GM23338 (cell line): ENCODE results near the gene HLA-DPA1. TPM values are rescaled to one million over a fixed set of nuclear protein-coding genes. Genes with fewer than 3 reads are reported as not detected.

ENCODE experiments used
- ATAC-seq: fragments of 200-7000 bp; cut with Tn5 transposase; 3 replicates; pipeline ENCODE4 v1.9.1; 2020
- DNase-seq: peaks from one replicate; pipeline ENCODE4 v3.0.0-alpha.2; 2015; ENCODE audit warnings: low spot score
- H2AFZ ChIP-seq: fragments of 200-600 bp; sonication (generic); 2 replicates; pipeline ENCODE4 v1.8.0; 2016; ENCODE audit warnings: antibody characterized with exemption, mild to moderate bottlenecking, moderate library complexity
- H3F3A ChIP-seq: fragments of 200-600 bp; sonication (generic); replicated peaks from 2 replicates; pipeline ENCODE4 v1.8.0; 2017; ENCODE audit warnings: antibody characterized with exemption, mixed run types, low read depth
- H3K27ac ChIP-seq: fragments of 200-600 bp; sonication (generic); 2 replicates; pipeline ENCODE4 v1.6.1; 2016; ENCODE audit warnings: low read depth
- H3K27me3 ChIP-seq: fragments of 200-600 bp; sonication (generic); 2 replicates; pipeline ENCODE4 v1.8.0; 2016; ENCODE audit warnings: mild to moderate bottlenecking, mixed run types, moderate library complexity; ENCODE audit not compliant: insufficient read depth
- H3K36me3 ChIP-seq: fragments of 200-600 bp; sonication (generic); 2 replicates; pipeline ENCODE4 v1.8.0; 2016; ENCODE audit warnings: mild to moderate bottlenecking; ENCODE audit not compliant: insufficient read depth
- H3K4me1 ChIP-seq: fragments of 200-600 bp; sonication (generic); 2 replicates; pipeline ENCODE4 v1.8.0; 2016; ENCODE audit warnings: mild to moderate bottlenecking, moderate library complexity; ENCODE audit not compliant: insufficient read depth
- H3K4me2 ChIP-seq: fragments of 200-600 bp; sonication (generic); 2 replicates; pipeline ENCODE4 v1.7.1; 2017; ENCODE audit warnings: mixed run types
- H3K4me3 ChIP-seq: fragments of 200-600 bp; sonication (generic); 2 replicates; pipeline ENCODE4 v1.6.1; 2016; ENCODE audit warnings: mixed run types
- H3K79me2 ChIP-seq: fragments of 200-600 bp; sonication (generic); replicated peaks from 2 replicates; pipeline ENCODE4 v1.8.0; 2017; ENCODE audit warnings: mild to moderate bottlenecking; ENCODE audit not compliant: insufficient read depth
- H3K9me2 ChIP-seq: fragments of 200-600 bp; sonication (generic); 2 replicates; pipeline ENCODE4 v1.8.0; 2017; ENCODE audit not compliant: insufficient read depth
- H4K20me1 ChIP-seq: fragments of 200-600 bp; sonication (generic); replicated peaks from 2 replicates; pipeline ENCODE4 v1.8.0; 2017; ENCODE audit warnings: mild to moderate bottlenecking; ENCODE audit not compliant: insufficient read depth
- H3K27ac Mint-ChIP-seq: 2 replicates; pipeline ENCODE4 v1.8.0; 2020; ENCODE audit warnings: inconsistent platforms, mild to moderate bottlenecking, moderate library complexity, mixed read lengths
- H3K27me3 Mint-ChIP-seq: 3 replicates; pipeline ENCODE4 v1.8.0; 2022; ENCODE audit warnings: low read depth, mild to moderate bottlenecking, moderate library complexity, mixed read lengths, inconsistent platforms; ENCODE audit not compliant: insufficient read depth, poor library complexity
- H3K36me3 Mint-ChIP-seq: 3 replicates; pipeline ENCODE4 v1.8.0; 2021; ENCODE audit warnings: low read depth, mild to moderate bottlenecking, inconsistent platforms, moderate library complexity, mixed read lengths
- H3K4me1 Mint-ChIP-seq: 3 replicates; pipeline ENCODE4 v1.8.0; 2020; ENCODE audit warnings: mild to moderate bottlenecking, inconsistent platforms, mixed read lengths
- H3K4me3 Mint-ChIP-seq: 3 replicates; pipeline ENCODE4 v1.8.0; 2021; ENCODE audit warnings: moderate library complexity, mild to moderate bottlenecking, inconsistent platforms, mixed read lengths
- H3K9me3 Mint-ChIP-seq: 3 replicates; pipeline ENCODE4 v1.8.0; 2020; ENCODE audit warnings: moderate library complexity, mild to moderate bottlenecking, inconsistent platforms, mixed read lengths
- CREB1 ChIP-seq: fragments of 250-450 bp; sonication (Bioruptor Pico); IDR thresholded peaks from 2 replicates; pipeline ENCODE4 v1.5.0; 2020; ENCODE audit warnings: low read depth, mild to moderate bottlenecking, moderate library complexity
- CTCF ChIP-seq, 2 experiments: fragments of 200-600 bp in 1 of 2; sonication (generic) in 1 of 2; conservative IDR thresholded peaks; 2 replicates each; pipeline versions ENCODE4 v1.5.1 to v1.6.1; 2016 to 2017; ENCODE audit warnings: antibody characterized with exemption in 2 of 2, low read depth in 2 of 2, mild to moderate bottlenecking in 2 of 2, moderate library complexity in 1 of 2
- ETS1 ChIP-seq: IDR thresholded peaks from 2 replicates; pipeline ENCODE4 v1.6.1; 2016; ENCODE audit warnings: antibody characterized with exemption
- EZH2 ChIP-seq: fragments of 200-600 bp; sonication (generic); IDR thresholded peaks from one replicate; pipeline ENCODE4 v1.8.0; 2017; ENCODE audit warnings: antibody characterized with exemption, mild to moderate bottlenecking, low read depth; ENCODE audit not compliant: unreplicated experiment
- EZH2phosphoT487 ChIP-seq: fragments of 200-600 bp; sonication (generic); IDR thresholded peaks from one replicate; pipeline ENCODE4 v1.8.1; 2018; ENCODE audit warnings: antibody characterized with exemption; ENCODE audit not compliant: unreplicated experiment
- JUNB ChIP-seq: IDR thresholded peaks from one replicate; pipeline ENCODE4 v1.6.1; 2016; ENCODE audit warnings: antibody characterized with exemption; ENCODE audit not compliant: unreplicated experiment
- NANOG ChIP-seq: IDR thresholded peaks from 2 replicates; pipeline ENCODE4 v1.6.1; 2016; ENCODE audit warnings: antibody characterized with exemption, borderline replicate concordance
- POLR2AphosphoS5 ChIP-seq: IDR thresholded peaks from 2 replicates; pipeline ENCODE4 v1.6.1; 2016; ENCODE audit warnings: antibody characterized with exemption, low read depth
- STAT1 ChIP-seq: IDR thresholded peaks from one replicate; pipeline ENCODE4 v1.6.1; 2016; ENCODE audit warnings: antibody characterized with exemption; ENCODE audit not compliant: unreplicated experiment
- ZNF114 ChIP-seq: fragments of 250-450 bp; sonication (Bioruptor Pico); IDR thresholded peaks from 2 replicates; pipeline ENCODE4 v1.5.0; 2020; ENCODE audit warnings: mild to moderate bottlenecking, moderate library complexity
- ZNF331 ChIP-seq: fragments of 250-450 bp; sonication (Bioruptor Pico); IDR thresholded peaks from 2 replicates; pipeline ENCODE4 v1.5.0; 2020; ENCODE audit warnings: low read depth, mild to moderate bottlenecking, moderate library complexity
- long read RNA-seq: library from polyadenylated mRNA; unstranded; transcript quantifications from one replicate; pipeline ENCODE4 v2.0.0, GENCODE V29; 2020; ENCODE audit not compliant: unreplicated experiment
- polyA plus RNA-seq: library from polyadenylated mRNA; unstranded; fragments of >200 nt; fragmentation: Nextera tagmentation; extraction: Ambion mirVana; gene quantifications from 2 replicates; pipeline ENCODE4 v1.2.1, GENCODE V29; 2016
- total RNA-seq: library from RNA; depleted of rRNA; stranded (reverse); fragments of >200 nt; shearing (Covaris generic); gene quantifications from 2 replicates; pipeline ENCODE4 v1.2.3, GENCODE V29; 2014; rRNA removed

Gene HLA-DPA1
- total RNA-seq (6.6 and 6.9 TPM in 2 replicates), polyA plus RNA-seq (3.9 and 4.1 TPM in 2 replicates)
- long read RNA-seq, partial matches to known transcripts: 3 of 6 reads
- long read RNA-seq, other reads (novel, unspliced or antisense): 3 of 6 reads

GRCh38 chr6:33073431-33073871, at the start of gene HLA-DPA1:
HLA-DPA1 (minus strand) TSS chr6:33073649.
- H3K79me2 ChIP-seq: no peaks in the 10 kb centered on the region
- no peaks in the 10 kb centered on the region for H3K27me3 ChIP-seq
- peak; percentile 71 for DNase-seq
- H3K4me2 ChIP-seq: no peak within 1 kb of the TSS
- Mint-ChIP-seq H3K27ac (no peak within 1 kb of the TSS), H3K36me3 (no peaks in the 10 kb centered on the region; the same call in 2 of the 3 replicates), H3K4me3 (no peak within 1 kb of the TSS), H3K27me3 (no peaks in the 10 kb centered on the region), H3K4me1 (peaks cover 5% of the 10 kb centered on the region), H3K9me3 (no peaks in the 10 kb centered on the region)
- H3K27ac ChIP-seq: no peak within 1 kb of the TSS
- H3K4me3 ChIP-seq: no peak within 1 kb of the TSS
- peak; percentile 78 for TF ChIP-seq CREB1 (CRISPR knock-in tag)
- no peak for TF ChIP-seq ETS1
- H4K20me1 ChIP-seq: no peaks in the 10 kb centered on the region
- no peaks in the 10 kb centered on the region for H3K36me3 ChIP-seq
- H2AFZ ChIP-seq: peak within 1 kb of the TSS; percentile 53
- peak; percentile 91 for ATAC-seq
- no peaks in the 10 kb centered on the region for H3K9me2 ChIP-seq
- H3F3A ChIP-seq: no peaks in the 10 kb centered on the region
- no peaks in the 10 kb centered on the region for H3K4me1 ChIP-seq

- H3K79me2 ChIP-seq: peaks cover 85% of the 10 kb centered on the region
- peaks cover 11% of the 10 kb centered on the region for H4K20me1 ChIP-seq
- H3K4me1 ChIP-seq: peaks cover 44% of the 10 kb centered on the region
- H3K27me3 ChIP-seq: no peaks in the 10 kb centered on the region
- H3K4me2 ChIP-seq: no peak overlapping the region
- Mint-ChIP-seq H3K9me3 (peaks cover 47% of the 10 kb centered on the region), H3K36me3 (peaks cover 79% of the 10 kb centered on the region), H3K27ac (no peak overlapping the region), H3K27me3 (peaks cover 18% of the 10 kb centered on the region), H3K4me1 (peaks cover 45% of the 10 kb centered on the region), H3K4me3 (peak overlapping the region; percentile 0; the same call in 1 of the 3 replicates)
- peak overlapping the region; percentile 55; the same call in 1 of the 2 replicates for H3K27ac ChIP-seq
- H2AFZ ChIP-seq: no peak overlapping the region
- peaks cover 18% of the 10 kb centered on the region; the same call in 1 of the 2 replicates for H3K36me3 ChIP-seq
- no peaks in the 10 kb centered on the region for H3K9me2 ChIP-seq
- H3F3A ChIP-seq: 0 out of 2 replicates have a peak, but pooled peaks cover 8% of the 10 kb centered on the region
- DNase-seq (no peak), ATAC-seq (no peak)
- no peak overlapping the region for H3K4me3 ChIP-seq
- TF ChIP-seq POLR2AphosphoS5: no peak
- no peak for TF ChIP-seq EZH2
- no peak for TF ChIP-seq CTCF (conservative IDR thresholded peaks at IDR 0.05; ENCODE audit: low read depth in 2 of 2)
- no peak for TF ChIP-seq ZNF331 (CRISPR knock-in tag)
- TF ChIP-seq ETS1: no peak
- no peak for TF ChIP-seq NANOG
- TF ChIP-seq CREB1 (CRISPR knock-in tag): no peak
- TF ChIP-seq STAT1: no peak
- TF ChIP-seq JUNB: no peak
- no peak for TF ChIP-seq EZH2phosphoT487
- no peak for TF ChIP-seq ZNF114
Observed at GRCh38 chr6:33123181-33123580, 49.7 kb upstream of the HLA-DPA1 start.
